Mesendoderm (in vitro differentiated cells): Measurements from ENCODE around the gene LIG1.

Source experiments
- DNase-seq: peaks from one replicate; pipeline ENCODE4 v3.0.0; 2013
- H2AK5ac ChIP-seq: 2 replicates; pipeline ENCODE4 v1.6.1; 2013; ENCODE audit warnings: low read length, inconsistent platforms
- H2BK120ac ChIP-seq: 2 replicates; pipeline ENCODE4 v1.6.1; 2013; ENCODE audit warnings: low read depth, mild to moderate bottlenecking, low read length, moderate library complexity, mixed read lengths
- H2BK15ac ChIP-seq: replicated peaks from 2 replicates; pipeline ENCODE4 v1.6.1; 2013; ENCODE audit warnings: low read depth, mild to moderate bottlenecking, moderate library complexity
- H2BK5ac ChIP-seq: 2 replicates; pipeline ENCODE4 v1.6.1; 2013; ENCODE audit warnings: low read length, inconsistent platforms
- H3K18ac ChIP-seq: 2 replicates; pipeline ENCODE4 v1.6.1; 2013; ENCODE audit warnings: mild to moderate bottlenecking, low read length, mixed read lengths
- H3K23ac ChIP-seq: one replicate; pipeline ENCODE4 v1.6.1; 2013; ENCODE audit warnings: low read length
- H3K27ac ChIP-seq: 2 replicates; pipeline ENCODE4 v1.5.1; 2013; ENCODE audit warnings: low read depth, mild to moderate bottlenecking, inconsistent platforms, low read length, moderate library complexity
- H3K27me3 ChIP-seq: 2 replicates; pipeline ENCODE4 v1.6.1; 2013; ENCODE audit warnings: low read length, control low read depth, mild to moderate bottlenecking, inconsistent platforms; ENCODE audit not compliant: insufficient read depth, poor library complexity
- H3K36me3 ChIP-seq: 2 replicates; pipeline ENCODE4 v1.6.1; 2013; ENCODE audit warnings: low read length, inconsistent platforms; ENCODE audit not compliant: control insufficient read depth, insufficient read depth
- H3K4ac ChIP-seq: one replicate; pipeline ENCODE4 v1.6.1; 2013; ENCODE audit warnings: low read depth, mild to moderate bottlenecking, low read length, moderate library complexity
- H3K4me1 ChIP-seq: 2 replicates; pipeline ENCODE4 v1.6.1; 2013; ENCODE audit warnings: low read depth, low read length, inconsistent platforms; ENCODE audit not compliant: control insufficient read depth
- H3K4me2 ChIP-seq: 2 replicates; pipeline ENCODE4 v1.6.1; 2013; ENCODE audit warnings: low read length
- H3K4me3 ChIP-seq: 2 replicates; pipeline ENCODE4 v1.5.1; 2013; ENCODE audit warnings: mild to moderate bottlenecking, low read length
- H3K56ac ChIP-seq: one replicate; pipeline ENCODE4 v1.6.1; 2013; ENCODE audit warnings: low read length
- H3K79me1 ChIP-seq: 2 replicates; pipeline ENCODE4 v1.6.1; 2013; ENCODE audit warnings: low read length, inconsistent platforms
- H3K79me2 ChIP-seq: 2 replicates; pipeline ENCODE4 v1.6.1; 2013; ENCODE audit warnings: mild to moderate bottlenecking, low read length; ENCODE audit not compliant: control insufficient read depth, insufficient read depth
- H3K9ac ChIP-seq: 2 replicates; pipeline ENCODE4 v1.6.1; 2013; ENCODE audit warnings: low read length, inconsistent platforms
- H4K5ac ChIP-seq: one replicate; pipeline ENCODE4 v1.6.1; 2013; ENCODE audit warnings: low read length
- H4K8ac ChIP-seq: one replicate; pipeline ENCODE4 v1.6.1; 2013; ENCODE audit warnings: low read depth, mild to moderate bottlenecking, control low read depth, low read length, moderate library complexity
- WGBS: extraction: QIAGEN DNeasy Blood & Tissue Kit; methylation state at CpG from one replicate; pipeline ENCODE4 v1.1.7; 2013; ENCODE audit warnings: low lambda C conversion rate, missing lambda C conversion rate; ENCODE audit not compliant: insufficient coverage; ENCODE audit errors: extremely low coverage; 5-methylcytosine and 5-hydroxymethylcytosine counted together

LIG1 gene

DNA sequence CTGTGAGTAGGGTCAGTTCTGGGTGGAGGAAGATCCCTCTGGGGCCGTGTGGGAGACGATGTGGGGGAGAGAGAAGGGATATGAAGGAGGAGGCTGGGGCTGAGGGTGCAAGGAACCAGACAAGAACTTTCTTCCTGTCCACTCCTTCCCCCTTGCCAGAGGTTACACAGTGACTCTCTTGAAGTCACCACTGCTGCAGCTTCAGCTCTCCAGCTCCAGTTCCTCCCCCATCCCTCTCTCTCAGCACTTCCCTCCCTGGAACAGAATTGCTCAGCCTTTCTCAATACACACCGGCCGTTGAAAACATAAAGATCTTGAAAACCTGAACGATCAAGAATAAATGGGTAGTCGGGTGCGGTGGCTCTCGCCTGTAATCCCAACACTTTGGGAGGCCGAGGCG, 5.4 kb upstream of the LIG1 start:
- no CpG with 5 or more reads among the region's 10 CpGs for WGBS
- H3K36me3 ChIP-seq = peaks cover 2% of the 10 kb centered on the region

GRCh38 chr19:48174445-48175030, 4.4 kb upstream of the LIG1 start:
- no peak overlapping the region for H4K5ac ChIP-seq
- H3K27me3 ChIP-seq = no peaks in the 10 kb centered on the region
- peaks cover 2% of the 10 kb centered on the region for H3K36me3 ChIP-seq
- no peak overlapping the region for H3K4me3 ChIP-seq
- H2BK15ac ChIP-seq = no peak overlapping the region
- H3K4ac ChIP-seq = no peak overlapping the region
- H3K27ac ChIP-seq = no peak overlapping the region
- H3K23ac ChIP-seq = no peak overlapping the region
- H2BK120ac ChIP-seq = no peak overlapping the region
- H3K18ac ChIP-seq = no peak overlapping the region
- H3K4me2 ChIP-seq = no peak overlapping the region
- H3K79me1 ChIP-seq = peaks cover 6% of the 10 kb centered on the region
- peaks cover 3% of the 10 kb centered on the region for H3K79me2 ChIP-seq
- no peak overlapping the region for H2AK5ac ChIP-seq
- H3K9ac ChIP-seq = no peak overlapping the region
- DNase-seq = no peak
- H4K8ac ChIP-seq = no peak overlapping the region
- no peaks in the 10 kb centered on the region for H3K4me1 ChIP-seq
- H3K56ac ChIP-seq = no peak overlapping the region
- WGBS = no CpG with 5 or more reads among the region's 6 CpGs
- no peak overlapping the region for H2BK5ac ChIP-seq

More for the DNA sequence above, 5.4 kb upstream of the LIG1 start:
- H4K8ac ChIP-seq = no peak overlapping the region
- H2BK120ac ChIP-seq = no peak overlapping the region
- H3K4me1 ChIP-seq = no peaks in the 10 kb centered on the region
- no peak overlapping the region for H2AK5ac ChIP-seq
- H4K5ac ChIP-seq = no peak overlapping the region
- no peak overlapping the region for H3K27ac ChIP-seq
- no peak overlapping the region for H3K4ac ChIP-seq
- no peak overlapping the region for H3K4me3 ChIP-seq
- H3K79me2 ChIP-seq = peaks cover 3% of the 10 kb centered on the region
- peaks cover 6% of the 10 kb centered on the region for H3K79me1 ChIP-seq
- H3K18ac ChIP-seq = no peak overlapping the region
- no peak overlapping the region for H3K23ac ChIP-seq
- no peak overlapping the region for H2BK5ac ChIP-seq
- no peak overlapping the region for H3K56ac ChIP-seq
- H2BK15ac ChIP-seq = no peak overlapping the region
- H3K9ac ChIP-seq = no peak overlapping the region
- DNase-seq = no peak
- H3K4me2 ChIP-seq = no peak overlapping the region
- H3K27me3 ChIP-seq = no peaks in the 10 kb centered on the region

- H2BK120ac ChIP-seq = no peak overlapping the region
- H3K27me3 ChIP-seq = no peaks in the 10 kb centered on the region
- no peak overlapping the region for H3K23ac ChIP-seq
- no peak overlapping the region for H4K5ac ChIP-seq
- no peak overlapping the region for H3K4me3 ChIP-seq
- H4K8ac ChIP-seq = no peak overlapping the region
- H3K9ac ChIP-seq = no peak overlapping the region
- H3K27ac ChIP-seq = no peak overlapping the region
- no peak overlapping the region for H3K4ac ChIP-seq
- no peak overlapping the region for H2BK5ac ChIP-seq
- no CpG with 5 or more reads among the region's 37 CpGs for WGBS
- peaks cover 11% of the 10 kb centered on the region for H3K79me1 ChIP-seq
- no peak overlapping the region for H2BK15ac ChIP-seq
- peaks cover 2% of the 10 kb centered on the region for H3K36me3 ChIP-seq
- H2AK5ac ChIP-seq = no peak overlapping the region
- no peaks in the 10 kb centered on the region for H3K4me1 ChIP-seq
- H3K18ac ChIP-seq = no peak overlapping the region
- H3K79me2 ChIP-seq = peaks cover 19% of the 10 kb centered on the region
- no peak for DNase-seq
- H3K56ac ChIP-seq = peak overlapping the region; percentile 7
- H3K4me2 ChIP-seq = no peak overlapping the region
These were observed 1.6 kb upstream of the LIG1 start for GRCh38 chr19:48171710-48172109.

- peaks cover 11% of the 10 kb centered on the region for H3K79me1 ChIP-seq
These were observed 738 bp upstream of the LIG1 start for GRCh38 chr19:48170817-48171347.

DNA sequence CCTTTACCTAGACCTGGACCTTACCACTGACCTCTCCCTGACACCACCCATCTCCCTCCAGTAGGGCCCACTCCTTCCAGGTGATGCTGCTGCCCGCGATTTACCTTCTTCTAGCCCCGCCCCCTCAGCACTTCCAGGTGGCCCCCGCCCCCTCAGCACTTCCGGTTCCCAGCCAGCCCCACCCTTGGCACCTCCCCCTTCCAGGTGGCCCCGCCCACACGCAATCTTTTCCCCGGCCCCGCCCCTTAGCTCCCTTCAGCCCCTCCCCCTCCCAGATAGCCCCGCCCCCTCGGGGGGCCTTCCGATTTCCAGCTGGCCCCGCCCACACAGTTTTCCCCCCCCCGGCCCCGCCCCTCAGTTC, 586 bp downstream of the LIG1 start:
- WGBS = no CpG with 5 or more reads among the region's 15 CpGs
- no peak overlapping the region for H2BK15ac ChIP-seq
- peak; percentile 91 for DNase-seq

More at GRCh38 chr19:48170817-48171347, 738 bp upstream of the LIG1 start:
- Histone ChIP-seq H3K23ac (no peak overlapping the region), H3K4me3 (peak overlapping the region; percentile 88), H3K4me2 (peak overlapping the region; percentile 91), H3K18ac (peak overlapping the region; percentile 20), H3K79me2 (peaks cover 19% of the 10 kb centered on the region), H4K8ac (no peak overlapping the region), H2BK5ac (no peak overlapping the region), H3K27me3 (no peaks in the 10 kb centered on the region), H3K9ac (peak overlapping the region; percentile 96), H2BK120ac (no peak overlapping the region), H3K56ac (peak overlapping the region; percentile 99), H3K4ac (peak overlapping the region; percentile 38), H3K27ac (no peak overlapping the region), H2BK15ac (no peak overlapping the region), H3K4me1 (no peaks in the 10 kb centered on the region), H2AK5ac (peak overlapping the region; percentile 50), H3K36me3 (peaks cover 2% of the 10 kb centered on the region), H4K5ac (peak overlapping the region; percentile 49)
- no CpG with 5 or more reads among the region's 21 CpGs for WGBS
- peak; percentile 9 for DNase-seq

DNA sequence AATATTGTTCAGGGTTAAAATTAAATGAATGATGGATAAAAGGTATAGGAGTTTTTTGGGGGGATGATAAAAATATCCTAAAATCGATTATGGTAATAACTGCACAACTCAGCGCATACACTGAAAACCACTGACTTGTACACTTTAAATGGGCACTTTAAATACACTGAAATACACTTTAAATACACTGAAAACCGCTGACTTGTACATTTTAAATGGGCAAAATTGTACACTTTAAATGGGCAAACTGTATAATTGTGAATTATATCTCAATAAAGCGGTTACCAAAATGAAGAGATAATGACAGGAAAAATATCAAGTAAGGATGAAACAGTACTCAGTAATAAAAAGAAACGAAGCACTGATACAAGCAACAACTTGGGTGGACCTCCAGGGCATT, 1.5 kb downstream of the LIG1 start:
- Histone ChIP-seq H3K9ac (no peak overlapping the region), H3K4me3 (no peak overlapping the region), H3K4me1 (no peaks in the 10 kb centered on the region), H3K27ac (no peak overlapping the region), H2BK5ac (no peak overlapping the region), H2AK5ac (no peak overlapping the region), H3K23ac (no peak overlapping the region), H3K18ac (no peak overlapping the region), H3K4ac (no peak overlapping the region), H2BK15ac (no peak overlapping the region), H3K36me3 (no peaks in the 10 kb centered on the region), H3K4me2 (no peak overlapping the region), H4K8ac (no peak overlapping the region), H4K5ac (no peak overlapping the region), H3K27me3 (no peaks in the 10 kb centered on the region), H3K79me2 (peaks cover 19% of the 10 kb centered on the region), H2BK120ac (no peak overlapping the region), H3K79me1 (peaks cover 12% of the 10 kb centered on the region), H3K56ac (no peak overlapping the region)
- no peak for DNase-seq
- WGBS = 100% methylated on average over 1 of the region's 5 CpGs

More for the DNA sequence above, 586 bp downstream of the LIG1 start:
- Histone ChIP-seq H3K4ac (no peak overlapping the region), H3K4me3 (no peak overlapping the region), H3K4me1 (no peaks in the 10 kb centered on the region), H3K79me1 (peaks cover 12% of the 10 kb centered on the region), H3K56ac (peak overlapping the region; percentile 99), H4K8ac (no peak overlapping the region), H3K36me3 (peaks cover 2% of the 10 kb centered on the region), H3K23ac (no peak overlapping the region), H3K27ac (no peak overlapping the region), H4K5ac (no peak overlapping the region), H2AK5ac (no peak overlapping the region), H3K79me2 (peaks cover 19% of the 10 kb centered on the region), H3K18ac (no peak overlapping the region), H3K27me3 (no peaks in the 10 kb centered on the region), H3K9ac (no peak overlapping the region), H2BK120ac (no peak overlapping the region), H2BK5ac (no peak overlapping the region), H3K4me2 (peak overlapping the region; percentile 81)
